ENCODE data around the gene KMO.

KMO gene

DNA sequence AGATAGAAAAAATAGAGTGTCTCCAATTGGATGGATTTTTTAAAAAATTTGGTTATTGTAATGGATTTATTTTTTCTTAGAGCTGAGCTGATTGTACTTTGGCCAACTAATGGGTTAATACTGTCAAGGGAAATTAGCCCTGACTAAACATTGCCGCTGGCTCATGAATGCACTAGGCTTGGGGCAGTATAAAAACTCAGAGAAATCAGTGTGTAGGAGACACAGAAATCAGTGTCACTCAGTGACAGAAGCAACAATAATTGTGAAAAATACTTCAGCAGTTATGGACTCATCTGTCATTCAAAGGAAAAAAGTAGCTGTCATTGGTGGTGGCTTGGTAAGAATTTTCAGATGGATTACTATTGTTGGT lies at the start of gene KMO:
KMO (plus strand) TSS at position 217 of the 370 bp plus-strand sequence; CDS start at position 284, 67 bp downstream.
- intact Hi-C loops (cut with DNase I): loop anchor here (10.0 kb wide), 1 partner anchor 93 kb away; no protein-coding TSS in a partner anchor
- no peak for DNase-seq

DNA sequence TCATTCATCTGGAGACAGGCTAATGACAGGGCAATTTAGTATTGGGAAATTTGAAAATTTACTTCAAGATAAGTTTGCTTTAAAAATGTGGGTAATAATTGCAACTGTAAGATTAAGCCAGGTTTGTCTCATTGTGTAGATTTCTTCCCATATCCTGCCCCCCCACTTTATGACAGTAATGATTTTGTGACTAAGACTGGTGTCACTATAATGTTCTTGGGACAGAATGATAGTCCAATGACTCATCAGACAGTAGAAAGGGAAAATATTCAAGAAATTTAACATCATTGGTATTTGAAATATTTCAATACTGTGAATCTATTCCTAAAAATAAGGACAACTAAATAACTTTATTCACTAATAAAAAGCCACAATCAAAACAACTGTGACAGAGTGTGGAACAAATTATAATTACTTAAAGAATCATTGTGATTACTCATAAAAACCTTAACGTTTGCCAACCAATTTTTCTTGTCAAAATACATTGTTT lies 49.4 kb upstream of the KMO start:
- intact Hi-C loops (cut with DNase I): no loop called here
- peak in 3 of 42 donors; percentile 4 to 17 (median 10) for DNase-seq

DNA sequence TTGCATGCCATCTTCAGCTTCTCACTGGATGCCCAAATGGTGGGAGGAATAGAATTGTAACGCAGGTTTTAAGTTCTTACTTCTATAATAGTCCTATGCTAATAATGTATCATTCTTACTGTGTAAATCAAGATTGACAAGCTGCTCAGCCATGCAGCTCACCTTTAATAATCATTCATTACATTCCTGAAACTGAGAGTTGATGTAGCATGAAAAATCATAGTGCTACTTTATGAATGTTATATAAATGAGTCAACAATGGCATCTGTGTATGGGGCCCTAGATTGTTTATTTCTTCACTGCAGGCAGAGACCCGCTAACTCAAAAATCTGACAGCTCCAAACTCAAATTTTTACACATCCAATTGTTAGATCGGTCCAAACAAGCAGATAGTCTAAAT lies 47.0 kb upstream of the KMO start:
- no peak for DNase-seq
- intact Hi-C loops (cut with DNase I): no loop called here

DNA sequence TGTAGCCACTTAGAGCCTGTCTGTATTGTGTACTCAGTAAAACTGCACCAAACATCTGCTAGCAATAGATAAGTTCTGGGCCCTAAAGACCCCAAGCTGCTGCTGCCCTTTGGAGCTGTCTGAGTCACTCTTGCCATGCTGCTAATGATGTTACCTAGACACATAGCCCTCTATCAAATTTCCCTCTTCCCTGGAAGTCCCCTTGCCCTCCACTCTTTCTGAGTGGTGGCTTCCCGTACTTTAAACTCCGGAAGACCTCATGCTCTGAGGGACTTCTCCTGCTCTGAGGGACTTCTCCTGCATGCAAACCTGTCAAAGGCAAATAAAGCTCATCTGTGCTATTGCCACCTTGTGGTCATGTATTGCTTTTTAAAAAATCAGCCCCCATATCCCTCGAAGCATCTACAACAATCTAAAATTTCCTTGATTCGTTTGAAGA lies 46.6 kb upstream of the KMO start:
- intact Hi-C loops (cut with DNase I): no loop called here
- DNase-seq: no peak

DNA sequence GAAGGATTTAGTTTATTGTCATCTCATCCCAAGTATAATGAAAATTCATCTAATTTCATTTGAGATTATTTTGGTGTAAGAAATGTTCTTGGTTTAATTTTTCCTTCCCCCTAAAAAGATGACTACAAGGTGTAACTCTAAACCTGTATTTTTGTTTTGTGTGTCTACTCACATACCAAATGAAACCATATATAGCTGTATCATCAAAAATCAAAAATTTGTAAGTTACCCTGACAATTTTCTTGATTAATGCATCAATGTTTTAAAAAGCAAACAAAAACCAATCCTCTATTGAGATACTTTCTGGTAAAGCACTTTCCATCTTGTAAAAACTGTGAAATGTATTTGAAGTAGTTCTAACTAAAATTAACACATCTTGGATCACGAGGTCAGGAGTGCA lies 43.4 kb upstream of the KMO start:
- DNase-seq: no peak
- intact Hi-C loops (cut with DNase I): no loop called here

DNA sequence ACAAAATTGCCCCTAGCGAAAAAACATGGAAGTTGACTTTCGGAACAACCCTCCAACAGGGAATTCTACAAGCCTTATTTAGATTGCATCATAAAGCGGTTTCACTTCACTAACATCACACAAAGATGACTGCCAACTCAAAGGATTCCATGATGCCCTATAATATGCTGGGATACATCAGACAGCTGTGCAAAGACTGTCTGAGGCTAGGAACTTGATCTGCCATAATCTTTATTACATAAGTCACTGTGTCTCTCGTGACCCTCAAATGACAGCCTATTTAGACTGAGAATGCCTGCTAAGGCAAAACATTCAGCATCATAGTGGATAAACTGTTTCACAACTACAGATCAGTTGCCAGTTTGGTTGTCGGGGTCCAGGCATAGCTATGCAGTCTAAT lies 36.4 kb upstream of the KMO start:
- intact Hi-C loops (cut with DNase I): no loop called here

DNA sequence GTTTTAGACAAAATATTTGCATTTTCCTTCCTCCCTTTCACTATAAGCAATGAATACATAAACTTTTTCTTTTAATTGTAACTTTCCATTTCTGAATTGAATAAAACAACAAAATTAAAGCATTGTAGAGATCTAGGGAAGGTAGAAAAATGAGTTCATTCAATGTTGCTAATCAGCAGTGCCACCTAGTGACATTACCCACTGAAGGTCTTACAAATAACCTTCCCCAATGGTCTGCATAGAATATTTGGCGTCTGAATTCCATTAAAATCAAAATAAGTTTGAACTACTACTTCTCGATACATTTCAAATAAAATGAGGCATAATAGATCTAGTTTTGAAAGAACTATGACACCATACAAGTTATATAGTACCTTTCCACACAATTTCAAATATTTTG lies 32.3 kb upstream of the KMO start:
- intact Hi-C loops (cut with DNase I): no loop called here
- peak in 11 of 42 donors; percentile 10 to 40 (median 20) for DNase-seq

More for the DNA sequence above, 36.4 kb upstream of the KMO start:
- DNase-seq: no peak

DNA sequence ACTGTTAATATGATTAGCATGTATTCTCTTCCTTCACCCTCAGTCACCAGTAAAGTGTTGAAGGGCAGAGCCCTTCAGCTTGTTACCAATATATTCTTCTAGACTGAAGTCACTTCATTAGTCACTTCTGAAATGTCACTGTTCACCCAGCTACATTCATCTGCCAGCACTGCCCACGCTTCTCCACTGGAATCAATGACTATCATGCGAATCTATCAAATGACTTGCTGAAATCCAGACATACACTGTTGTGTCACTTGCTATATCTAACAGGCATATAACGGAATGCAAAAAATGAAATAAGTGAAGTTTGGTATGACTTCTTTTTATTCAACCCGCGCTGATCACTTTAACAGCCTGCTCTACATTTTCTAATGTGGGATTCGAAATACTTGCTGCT lies 28.7 kb upstream of the KMO start:
- DNase-seq: peak in 33 of 42 donors; percentile 2 to 81 (median 38)
- intact Hi-C loops (cut with DNase I): no loop called here

DNA sequence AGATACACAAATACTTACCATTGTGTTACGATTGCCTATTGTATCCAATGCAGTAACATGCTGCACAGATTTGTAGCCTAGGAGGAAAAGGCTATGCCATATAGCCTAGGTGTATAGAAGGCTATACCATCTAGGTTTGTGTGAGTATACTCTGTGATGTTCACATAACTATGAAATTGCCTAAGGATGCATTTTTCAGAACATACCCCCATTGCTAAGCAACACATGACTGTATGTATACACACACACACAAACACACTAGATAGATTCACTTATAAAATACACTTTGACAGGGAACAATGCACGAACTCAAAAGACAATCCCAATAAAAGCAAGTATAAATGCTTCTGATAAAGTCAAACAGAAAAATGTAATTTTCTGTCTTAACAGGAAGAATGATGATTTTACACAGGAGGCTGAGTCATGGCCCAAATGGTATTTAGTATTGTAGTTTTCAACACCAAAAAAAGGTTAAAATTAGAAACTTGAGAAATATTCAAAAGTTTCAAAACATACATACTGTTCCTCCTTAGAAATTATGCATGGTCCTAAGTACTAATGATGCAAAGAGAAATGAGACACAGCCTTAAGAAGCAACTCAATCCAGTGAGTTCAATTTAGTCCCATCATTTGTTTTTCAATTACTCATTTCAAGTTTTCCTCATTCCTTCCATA lies 24.9 kb upstream of the KMO start:
- intact Hi-C loops (cut with DNase I): no loop called here
- no peak for DNase-seq

DNA sequence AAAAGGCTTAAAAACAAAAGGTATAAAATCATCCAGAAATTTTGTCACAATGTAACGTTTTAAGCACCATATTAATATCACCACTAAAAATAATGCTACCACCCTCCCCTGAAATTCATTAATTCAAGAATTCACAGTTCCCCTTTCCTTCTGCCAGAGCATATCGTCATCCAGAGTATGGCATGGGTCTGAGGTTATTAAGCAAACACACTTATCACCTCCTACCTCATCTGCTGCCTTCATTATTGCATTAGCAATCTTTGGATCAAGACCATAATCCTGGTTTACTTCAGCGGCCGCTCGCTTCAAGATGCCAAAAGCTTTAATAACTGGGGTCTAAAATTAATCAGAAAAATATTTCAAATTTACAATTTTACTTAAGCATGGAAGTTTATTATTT lies 18.8 kb upstream of the KMO start:
- intact Hi-C loops (cut with DNase I): no loop called here

DNA sequence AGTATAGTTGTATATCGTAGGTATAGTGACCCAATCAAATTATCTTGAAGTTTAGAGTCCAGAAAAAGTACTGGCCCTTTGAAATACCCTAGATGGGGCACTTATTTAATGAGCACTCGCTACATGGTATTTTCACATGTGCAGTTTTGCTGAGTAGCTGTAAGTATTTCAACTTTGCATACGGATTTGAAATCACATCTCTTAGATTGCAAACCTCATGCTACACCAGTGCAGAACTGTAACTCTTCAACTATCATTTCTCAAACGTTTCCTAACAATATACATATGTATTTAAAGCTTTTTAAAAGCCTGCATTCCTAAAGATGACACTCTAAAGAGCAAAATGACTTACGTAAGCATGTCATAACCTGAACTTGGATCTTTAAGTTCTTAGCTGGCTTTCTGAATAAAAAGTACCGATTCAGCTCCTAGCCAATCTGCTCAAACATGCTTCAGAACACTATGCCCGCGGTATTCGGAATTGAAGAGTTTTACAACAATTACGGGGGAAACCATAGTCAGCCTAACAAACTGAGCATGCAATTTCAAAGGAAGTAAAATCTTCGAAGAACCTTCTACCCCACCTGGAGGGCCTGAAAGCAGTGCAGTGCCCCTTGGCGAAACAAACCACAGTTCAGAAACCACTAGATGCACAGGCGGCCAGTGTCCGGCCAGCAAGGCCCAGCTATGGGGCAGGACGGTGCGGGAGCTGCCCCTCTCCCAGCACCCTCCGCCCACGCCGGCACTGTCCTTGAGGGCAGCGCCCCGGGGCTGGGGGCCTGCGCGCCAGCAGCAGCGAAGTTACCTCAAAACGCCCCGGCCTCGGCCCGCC lies 13.5 kb upstream of the KMO start:
- peak in 26 of 42 donors; percentile 2 to 53 (median 20) for DNase-seq
- intact Hi-C loops (cut with DNase I): no loop called here

More for the DNA sequence above, 18.8 kb upstream of the KMO start:
- no peak for DNase-seq

DNA sequence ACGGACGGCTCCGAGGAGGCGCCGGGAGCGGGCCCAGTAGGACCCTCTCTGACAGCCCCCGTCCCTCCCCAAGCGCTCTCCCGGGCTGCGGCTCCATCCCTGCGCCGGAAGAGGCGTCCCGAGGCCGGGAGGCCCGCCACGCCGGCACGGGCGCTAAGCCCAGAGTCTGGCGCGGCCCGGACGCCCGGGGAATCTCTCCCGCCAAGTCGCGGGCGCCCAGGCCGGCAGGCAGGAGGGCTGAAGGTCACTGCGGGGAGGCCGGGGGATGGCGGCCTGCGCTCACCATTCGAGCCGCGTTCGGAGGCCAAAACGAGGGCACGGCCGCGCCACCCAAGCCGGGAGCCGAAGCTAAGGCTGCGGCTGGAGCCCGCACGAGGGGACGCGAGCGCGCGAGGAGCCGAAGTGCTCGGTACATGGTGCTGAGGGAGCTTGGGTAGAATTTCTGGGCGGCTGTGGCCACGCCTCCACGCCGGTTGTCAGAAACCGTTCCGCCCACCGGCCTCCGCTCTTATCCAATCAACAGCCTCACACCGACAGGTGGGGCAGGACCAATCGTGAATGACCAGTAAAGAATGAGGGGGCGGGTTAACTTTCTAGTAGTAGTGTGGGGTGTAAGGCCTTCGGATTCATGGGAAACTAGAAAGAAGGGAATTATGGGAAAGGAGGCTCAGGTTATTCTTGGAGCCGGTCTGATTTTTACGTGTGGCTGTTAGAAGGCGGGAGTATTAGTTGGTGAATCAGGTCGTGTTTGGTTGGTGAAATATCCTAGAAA lies 12.7 kb upstream of the KMO start, which contains the start of gene FH:
FH (minus strand) TSS at position 448 of the 772 bp plus-strand sequence; CDS start at position 415, 33 bp downstream.
- DNase-seq: peak; percentile 92 to 99 (median 98)
- intact Hi-C loops (cut with DNase I): loop anchor here (10.0 kb wide), 1 partner anchor 325 kb away; the partner anchor contains the start of gene EXO1

DNA sequence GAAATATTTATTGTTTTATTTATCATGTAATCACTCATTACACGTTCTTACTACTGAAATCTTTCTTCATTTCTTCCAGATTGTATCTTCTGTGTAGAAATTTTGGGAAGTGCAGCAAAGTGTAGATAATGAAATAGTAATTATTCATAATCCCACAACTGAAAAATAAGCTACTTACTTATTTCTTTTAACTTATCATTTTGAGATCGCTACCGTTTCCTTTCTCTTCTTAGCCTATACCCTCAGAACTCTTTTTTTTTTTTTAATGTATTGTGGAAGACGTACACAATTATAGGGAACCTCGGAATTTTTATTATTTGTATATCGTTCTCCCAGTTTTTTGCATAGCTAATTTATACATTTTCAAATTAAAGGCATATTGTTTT lies 12.1 kb upstream of the KMO start:
- intact Hi-C loops (cut with DNase I): loop anchor here (10.0 kb wide), 1 partner anchor 325 kb away; the partner anchor contains the start of gene EXO1
- no peak for DNase-seq

DNA sequence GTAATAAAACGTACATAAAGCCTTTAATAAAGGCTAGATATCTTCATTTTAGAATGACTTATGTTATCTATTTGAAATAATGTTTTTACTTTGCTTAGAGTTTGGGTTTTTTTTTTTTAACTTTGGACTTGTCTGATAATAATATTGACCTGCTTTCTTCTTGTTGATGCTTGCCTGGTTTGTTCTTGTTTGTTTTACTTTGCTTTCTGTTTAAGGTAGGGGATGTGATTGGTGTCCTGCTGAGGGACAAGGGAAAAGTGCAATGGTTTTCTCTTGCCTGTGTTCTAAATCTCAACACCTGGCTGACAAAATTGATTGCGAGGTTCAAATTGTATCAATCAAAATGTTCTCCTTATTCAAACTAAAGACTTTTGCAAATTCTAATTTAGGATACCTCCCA lies 10.5 kb upstream of the KMO start:
- DNase-seq: no peak
- intact Hi-C loops (cut with DNase I): loop anchor here (10.0 kb wide), 1 partner anchor 323 kb away; the partner anchor contains the start of gene EXO1

DNA sequence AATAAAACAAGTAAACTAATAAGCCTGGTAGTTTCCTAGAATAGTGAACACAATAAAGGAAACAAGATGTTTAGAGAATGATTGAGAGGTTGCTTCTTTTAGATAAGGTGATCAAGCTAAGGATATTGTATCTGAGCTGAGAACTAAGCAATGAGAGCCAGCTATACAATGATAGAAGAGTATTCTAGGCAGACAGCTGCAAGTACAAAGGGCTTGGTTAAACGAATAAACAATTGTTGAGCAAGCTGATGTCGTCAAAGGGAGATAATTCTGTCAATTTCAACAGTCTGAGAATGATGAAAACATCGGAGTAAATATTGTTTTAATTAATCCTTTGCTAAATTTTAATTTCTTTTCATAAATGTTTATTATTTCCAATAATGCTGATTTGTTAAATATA lies 7.2 kb upstream of the KMO start:
- intact Hi-C loops (cut with DNase I): loop anchor here (10.0 kb wide), 1 partner anchor 320 kb away; the partner anchor contains the start of gene EXO1
- DNase-seq: no peak

DNA sequence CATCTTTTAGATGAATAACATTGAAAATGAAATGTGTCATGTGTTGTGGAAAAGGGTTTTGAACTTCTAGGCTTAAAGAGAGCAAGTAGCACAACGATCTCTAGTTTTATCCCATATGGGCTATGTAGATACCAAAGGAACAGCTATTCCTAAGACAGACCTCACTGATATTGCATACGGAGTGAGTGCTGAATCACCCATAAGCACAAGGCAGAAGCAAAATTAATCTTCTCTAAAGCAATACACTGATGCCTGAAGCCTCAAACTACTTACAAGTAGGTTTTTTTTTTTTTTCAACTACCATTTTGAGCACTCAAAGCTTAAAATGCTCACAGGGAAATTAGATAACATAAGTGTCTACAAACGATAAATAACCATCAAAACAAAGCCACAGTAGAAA lies 5.0 kb upstream of the KMO start:
- DNase-seq: no peak
- intact Hi-C loops (cut with DNase I): loop anchor here (10.0 kb wide), 1 partner anchor 318 kb away; the partner anchor contains the start of gene EXO1

DNA sequence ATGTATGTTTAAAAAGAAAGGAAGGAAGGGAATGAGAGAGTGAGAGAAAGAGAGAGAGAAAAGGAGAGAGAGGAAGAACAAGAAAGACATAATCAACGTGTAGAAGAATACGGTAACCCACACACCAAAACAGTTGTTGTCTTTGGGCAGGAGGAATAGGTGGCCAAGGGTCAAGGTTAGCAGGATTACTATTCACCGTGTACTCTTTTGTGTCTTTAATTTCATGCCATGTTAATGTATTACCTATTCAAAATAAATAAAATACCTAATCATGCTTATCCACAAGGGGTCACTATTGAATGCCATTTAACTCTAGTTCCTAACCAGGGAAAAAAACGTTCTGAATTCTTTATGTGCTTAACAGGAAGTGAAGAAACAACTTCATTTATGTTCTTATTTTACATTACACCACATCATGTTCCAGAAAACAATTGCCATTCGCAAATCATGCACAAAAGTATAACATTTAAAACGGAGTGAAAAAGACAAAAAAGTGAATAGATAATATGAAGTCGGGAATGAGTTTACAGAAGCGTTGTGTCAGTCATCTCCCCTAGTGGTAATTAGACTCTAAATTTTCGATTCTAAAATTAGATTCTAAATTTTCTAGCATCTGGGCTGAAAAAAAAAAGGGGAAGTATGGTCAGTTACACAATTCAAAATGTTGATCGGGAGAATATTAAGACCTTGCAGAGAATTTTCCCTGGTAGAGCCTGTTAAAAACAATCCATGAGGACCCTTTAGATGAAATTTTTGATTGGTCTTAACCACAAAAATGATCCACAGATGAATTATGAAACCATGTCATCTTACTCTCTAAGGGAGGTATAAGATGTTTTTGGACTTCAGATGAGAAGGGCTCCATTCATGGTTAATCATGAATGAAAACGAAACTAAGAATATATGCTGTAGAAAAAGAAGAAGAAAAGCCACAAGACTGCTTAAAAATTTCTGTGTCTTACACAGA lies 700 bp upstream of the KMO start:
- no peak for DNase-seq
- intact Hi-C loops (cut with DNase I): loop anchor here (10.0 kb wide), 1 partner anchor 93 kb away; no protein-coding TSS in a partner anchor

DNA sequence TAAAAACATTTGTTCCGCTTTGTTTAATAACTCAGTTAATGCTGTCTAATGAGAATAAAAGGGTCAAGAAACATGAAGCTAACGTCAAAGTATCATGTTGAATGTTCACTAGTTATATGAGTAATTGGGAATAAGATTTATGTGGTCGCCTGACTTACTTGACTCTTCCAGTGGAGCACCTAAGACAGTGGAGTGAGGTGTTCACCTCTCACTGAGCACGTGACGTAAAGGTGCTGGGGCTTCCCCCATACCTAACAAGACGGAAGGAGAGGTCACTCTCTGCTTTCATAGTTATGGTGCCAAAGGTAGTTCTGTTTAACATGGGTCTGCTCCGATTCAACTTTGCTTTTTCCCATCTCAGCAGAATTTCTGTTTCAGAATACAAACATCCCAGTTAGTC lies 686 bp downstream of the KMO start:
- DNase-seq: peak in 1 of 42 donors; percentile 34
- intact Hi-C loops (cut with DNase I): loop anchor here (10.0 kb wide), 1 partner anchor 92 kb away; no protein-coding TSS in a partner anchor

Data from head of caudate nucleus (tissue), 42 donors.